Stimulated activated CD4-positive, alpha-beta T cell treated with anti-CD3 and anti-CD28 coated beads, Interleukin-2, amount 100 ng/mL, for 24 hours (primary cell): ENCODE results near the gene TRUB1.
"Not testable (repeated sequence)": the region's sequence is repeated elsewhere in the genome, so short reads cannot be mapped to it uniquely, and the experiment has no call there.

Experiments
- DNase-seq, 2 donors: peaks; one replicate each; pipeline ENCODE4 v3.0.0-alpha.2; 2020

TRUB1 gene

DNA sequence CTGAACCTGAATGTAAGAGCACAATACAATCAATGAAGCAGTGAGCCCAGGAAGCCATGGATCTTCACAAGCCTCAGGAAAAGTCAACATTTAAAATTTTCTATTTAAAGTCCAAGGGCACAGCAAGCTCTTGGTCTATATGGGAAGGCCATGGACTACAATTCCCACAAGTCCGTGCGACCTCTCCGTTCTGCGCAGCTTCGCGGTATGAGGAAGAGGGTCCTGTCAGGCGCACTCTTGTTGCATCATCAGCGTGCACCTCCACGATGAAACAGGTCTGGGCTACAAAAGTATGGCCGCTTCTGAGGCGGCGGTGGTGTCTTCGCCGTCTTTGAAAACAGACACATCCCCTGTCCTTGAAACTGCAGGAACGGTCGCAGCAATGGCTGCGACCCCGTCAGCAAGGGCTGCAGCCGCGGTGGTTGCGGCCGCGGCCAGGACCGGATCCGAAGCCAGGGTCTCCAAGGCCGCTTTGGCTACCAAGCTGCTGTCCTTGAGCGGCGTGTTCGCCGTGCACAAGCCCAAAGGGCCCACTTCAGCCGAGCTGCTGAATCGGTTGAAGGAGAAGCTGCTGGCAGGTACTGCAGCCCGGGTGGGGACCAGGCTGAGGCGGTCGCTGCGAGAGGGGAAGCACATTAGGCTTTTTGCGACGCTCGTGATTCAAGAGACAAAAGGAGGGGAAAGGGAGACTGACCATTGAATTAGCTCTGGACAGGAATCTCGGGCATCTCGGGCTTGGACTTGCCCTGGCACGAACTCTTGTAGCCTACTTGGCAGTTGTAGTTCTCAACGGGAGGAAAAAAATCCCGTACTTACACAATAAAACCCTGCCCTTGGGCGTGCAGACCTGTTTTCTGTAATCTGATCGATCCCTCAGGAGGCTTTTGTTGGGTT, at the start of gene TRUB1:
Gene TRUB1, plus strand, starts transcription at position 234 of the 894 bp plus-strand sequence. Its CDS starts 59 bp downstream, at position 293.
- DNase-seq = peak; percentile 87 to 88

DNA sequence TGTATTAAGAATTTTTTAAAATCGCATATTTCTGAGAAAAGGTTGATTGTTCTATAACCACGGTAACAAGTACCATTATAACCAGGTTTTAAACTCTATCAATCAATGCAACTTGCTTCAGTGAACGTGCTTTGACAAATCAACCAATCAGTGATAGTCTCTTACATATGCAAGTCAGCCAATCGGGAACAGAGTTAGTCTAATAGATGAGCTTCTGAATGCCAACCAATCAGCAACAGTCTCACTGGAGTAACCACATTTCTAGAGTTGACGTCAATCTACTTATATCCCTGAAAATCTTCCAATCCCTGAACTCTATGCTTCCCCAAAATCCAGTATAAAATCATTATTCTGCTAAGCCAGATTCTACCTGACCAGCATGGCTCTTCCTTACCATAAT, 44.7 kb upstream of the TRUB1 start:
- no peak for DNase-seq

DNA sequence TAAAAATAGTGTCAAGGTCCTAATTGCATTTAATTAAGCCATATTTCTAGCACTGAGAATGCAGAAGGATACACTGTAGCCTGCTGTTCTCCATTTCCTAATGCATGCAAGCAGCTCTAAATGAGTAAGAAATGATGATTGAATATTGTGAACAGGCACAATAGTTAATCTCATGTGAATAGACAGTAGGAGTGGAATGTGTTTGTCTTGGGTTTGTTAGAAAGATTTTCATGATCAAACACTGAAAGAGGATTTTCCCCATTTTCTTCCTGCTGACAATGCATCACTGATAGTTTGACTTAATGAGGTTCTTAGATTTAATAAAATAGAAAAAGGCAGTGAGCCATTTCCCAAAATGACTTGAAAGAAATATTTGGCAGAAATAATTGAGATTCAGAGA, 43.1 kb upstream of the TRUB1 start:
- DNase-seq = no peak

DNA sequence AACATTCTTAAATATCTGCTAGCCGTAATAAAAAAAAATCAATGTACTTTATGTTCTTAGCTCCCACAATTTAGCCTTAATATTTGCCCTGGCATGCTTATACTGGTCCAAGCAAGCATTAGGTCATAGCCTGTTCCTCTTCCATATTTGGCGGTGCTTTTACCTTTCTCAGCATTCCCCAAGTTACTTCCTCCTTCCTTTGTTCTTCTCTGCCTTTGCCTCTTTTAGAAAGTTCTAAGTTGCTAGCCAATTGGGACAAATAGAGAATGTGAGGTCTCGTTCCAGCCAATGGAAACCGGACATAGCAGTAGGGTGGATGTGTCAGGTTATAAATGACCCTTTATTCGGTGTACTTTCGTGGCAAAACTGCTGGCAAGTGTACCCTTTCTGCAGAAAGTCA, 41.0 kb upstream of the TRUB1 start:
- not testable (repeated sequence) for DNase-seq

GRCh38 chr10:114897593-114897992, 40.4 kb upstream of the TRUB1 start:
- no peak for DNase-seq

- DNase-seq = no peak
Observed at GRCh38 chr10:114899982-114900381, 38.0 kb upstream of the TRUB1 start.

DNA sequence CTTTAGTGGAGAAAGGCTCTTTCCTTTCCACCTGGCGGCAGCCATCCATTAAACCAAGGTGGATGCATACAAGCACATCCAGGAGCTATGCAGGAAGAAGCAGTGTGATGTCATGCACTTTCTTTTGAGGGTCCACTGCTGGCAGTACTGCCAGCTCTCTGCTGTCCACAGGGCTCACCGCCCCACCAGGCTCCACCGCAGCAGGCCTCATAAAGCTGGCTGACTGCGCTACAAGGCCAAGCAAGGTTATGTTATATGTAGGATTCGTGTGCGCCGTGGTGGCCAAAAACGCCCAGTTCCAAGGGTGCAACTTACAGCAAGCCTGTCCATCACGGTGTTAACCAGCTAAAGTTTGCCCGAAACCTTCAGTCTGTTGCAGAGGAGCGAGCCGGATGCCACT, 37.3 kb upstream of the TRUB1 start:
- no peak for DNase-seq

GRCh38 chr10:114902151-114902550, 35.8 kb upstream of the TRUB1 start:
- DNase-seq = no peak

GRCh38 chr10:114905450-114905849, 32.5 kb upstream of the TRUB1 start:
- DNase-seq = no peak

DNA sequence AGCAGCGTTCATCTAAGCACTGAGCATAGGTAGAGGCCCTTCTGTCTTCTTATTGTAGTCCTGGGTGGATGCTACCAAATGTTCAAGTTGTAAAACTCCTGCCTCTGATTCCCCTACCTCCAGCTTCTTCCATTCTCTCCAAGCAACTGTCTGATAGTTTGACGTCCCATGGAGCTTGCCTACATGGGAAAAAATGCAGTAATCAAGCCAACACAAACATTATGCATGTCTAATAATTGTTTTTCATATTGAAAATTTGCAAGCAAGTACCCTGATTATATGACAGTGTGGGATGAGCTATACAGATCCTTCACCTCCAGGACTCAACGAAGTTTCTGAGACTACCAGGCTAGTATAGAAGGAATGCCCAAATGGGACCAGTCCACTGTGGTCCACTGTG, 31.0 kb upstream of the TRUB1 start:
- no peak for DNase-seq

GRCh38 chr10:114908896-114909295, 29.1 kb upstream of the TRUB1 start:
- DNase-seq = no peak

- DNase-seq = no peak
Observed at GRCh38 chr10:114911052-114911711, 26.8 kb upstream of the TRUB1 start.

DNA sequence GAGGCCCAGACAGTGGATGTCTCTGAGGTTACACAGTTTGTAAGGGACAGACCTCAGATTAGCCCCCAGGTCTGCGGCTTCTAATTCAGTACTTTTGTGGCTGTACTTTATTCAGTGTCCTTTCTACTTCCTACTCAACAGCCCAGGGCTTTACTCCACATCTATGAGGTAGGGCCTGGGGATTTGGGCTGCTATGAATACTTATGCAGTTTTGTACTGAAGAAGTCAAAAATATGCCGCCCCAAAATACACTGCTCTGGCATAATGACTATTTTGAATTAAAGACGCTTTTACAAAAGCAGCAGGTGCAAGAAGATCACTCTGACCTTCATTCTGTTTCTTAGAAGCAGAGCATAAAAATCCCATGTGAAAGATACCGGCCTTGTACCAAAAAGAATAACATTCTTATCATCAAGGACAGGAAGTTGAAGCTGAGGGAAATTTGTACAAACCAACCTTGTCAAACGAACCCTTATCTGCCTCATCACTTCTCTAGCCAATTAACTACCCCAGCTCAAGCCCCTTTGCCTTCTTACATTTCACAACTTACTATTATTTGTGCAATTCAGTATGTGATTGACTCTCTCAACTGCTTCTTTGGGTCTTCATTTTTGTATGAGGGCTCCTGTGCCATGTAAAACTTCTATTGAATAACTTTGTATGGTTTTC, 26.1 kb upstream of the TRUB1 start:
- DNase-seq = no peak

DNA sequence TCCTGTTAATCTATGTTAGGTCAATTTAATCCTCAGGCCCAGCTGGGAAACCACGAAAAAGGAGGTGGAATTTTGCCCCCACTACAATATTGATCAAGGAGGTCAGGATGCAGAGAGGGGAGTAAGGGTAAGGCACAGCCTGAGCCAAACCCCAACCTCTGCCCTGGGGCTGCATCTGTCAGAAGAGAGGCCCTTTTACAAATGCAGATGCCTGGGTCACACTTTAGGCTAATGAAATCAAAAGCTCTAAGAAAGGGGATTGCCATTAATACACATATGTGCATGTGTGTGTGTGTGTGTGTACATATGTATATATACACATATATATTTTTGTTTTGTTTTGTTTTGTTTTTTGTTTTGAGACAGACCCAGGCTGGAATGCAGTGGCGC, 25.5 kb upstream of the TRUB1 start:
- no peak for DNase-seq

DNA sequence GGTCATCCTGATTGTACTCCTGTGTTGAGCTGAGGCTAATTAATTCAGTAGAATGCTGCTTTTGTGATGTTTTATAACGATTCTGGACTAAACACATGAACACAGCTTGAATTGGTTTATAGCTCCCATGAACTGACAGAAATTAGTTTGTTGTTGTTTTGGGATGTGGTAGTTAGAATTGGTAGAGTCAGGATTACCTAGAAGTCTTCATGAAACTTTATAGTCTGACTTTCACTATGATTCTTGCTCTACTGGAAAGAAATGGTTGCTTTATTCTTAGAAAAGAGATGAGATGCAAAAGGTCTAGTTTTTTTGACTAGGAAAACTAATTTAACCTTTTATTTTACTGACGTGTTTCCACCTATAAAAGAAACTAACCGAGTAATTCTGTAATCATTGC, 23.4 kb upstream of the TRUB1 start:
- DNase-seq = no peak

DNA sequence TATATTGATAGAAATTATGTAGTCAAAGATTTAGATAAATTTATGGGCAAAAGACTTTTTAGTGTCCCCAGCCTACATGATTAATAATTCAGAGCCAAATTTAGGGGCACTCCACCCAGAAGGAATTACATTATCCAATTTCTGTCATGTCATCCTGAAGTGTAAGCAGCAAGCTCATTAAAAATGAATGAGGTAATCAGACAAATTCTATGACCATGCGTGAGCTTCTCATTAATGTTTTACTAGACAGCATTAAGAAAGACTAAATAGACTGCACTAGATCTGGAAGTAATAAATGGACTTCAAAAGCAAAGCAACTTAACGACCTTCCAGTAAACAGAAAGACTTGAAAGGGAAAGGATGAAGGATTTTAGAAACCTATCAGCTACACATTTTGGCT, 22.7 kb upstream of the TRUB1 start:
- DNase-seq = no peak

- DNase-seq = no peak
Observed at GRCh38 chr10:114916653-114917052, 21.3 kb upstream of the TRUB1 start.

GRCh38 chr10:114917459-114917858, 20.5 kb upstream of the TRUB1 start:
- no peak for DNase-seq

DNA sequence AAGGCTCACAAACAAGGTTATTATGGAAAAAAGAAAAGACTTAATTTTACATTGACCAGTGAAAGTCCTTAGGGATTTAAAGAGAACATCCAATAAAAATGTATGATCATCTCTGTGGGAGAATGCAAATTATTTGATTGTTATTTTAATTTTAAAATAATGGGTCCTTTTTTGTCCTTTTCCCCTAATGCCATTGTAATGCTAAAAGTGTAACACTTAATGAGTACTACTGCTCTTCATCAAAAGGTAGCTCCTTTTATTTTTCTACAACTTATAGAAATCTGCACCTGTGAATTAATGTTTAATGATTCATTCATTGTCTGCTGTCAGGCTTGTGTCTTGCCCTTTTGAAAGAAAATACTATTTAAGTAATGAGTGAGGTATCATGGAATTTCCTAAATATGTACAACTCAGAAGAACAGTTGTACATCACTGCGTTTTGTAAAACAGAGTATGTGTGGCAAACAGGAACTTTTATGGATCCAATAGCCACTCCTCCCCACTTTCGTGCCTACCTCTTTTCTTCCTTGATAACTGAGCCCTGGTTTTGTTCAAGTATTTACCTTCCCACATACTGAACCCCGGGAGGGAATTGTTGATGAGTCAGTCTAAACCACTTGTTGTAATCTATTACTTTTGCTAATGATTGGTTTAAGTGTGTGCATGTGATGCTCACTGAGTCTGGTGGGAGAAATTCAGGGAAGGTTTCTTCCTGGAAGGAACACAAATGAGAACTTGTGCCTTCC, 19.9 kb upstream of the TRUB1 start:
- no peak for DNase-seq

GRCh38 chr10:114920459-114920858, 17.5 kb upstream of the TRUB1 start:
- no peak for DNase-seq

DNA sequence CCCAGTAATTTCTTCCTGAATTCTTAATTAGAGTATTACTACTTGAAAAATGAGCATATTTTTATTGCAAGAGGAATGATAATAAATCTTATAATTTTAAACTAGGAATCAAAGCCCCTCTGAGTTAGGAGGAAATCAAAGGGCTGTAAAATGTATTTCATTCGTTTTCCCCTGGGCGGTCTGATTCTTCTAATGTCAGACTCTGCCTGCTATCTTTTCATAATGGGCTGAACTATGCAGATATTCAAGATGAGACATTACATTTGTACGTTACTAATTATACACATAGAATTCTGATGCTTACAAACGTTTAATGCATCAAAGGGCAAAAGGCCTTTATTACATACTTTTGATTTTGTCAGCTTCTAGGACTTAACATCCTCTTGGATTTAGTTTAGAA, 16.0 kb upstream of the TRUB1 start:
- DNase-seq = no peak

GRCh38 chr10:114923551-114923950, 14.4 kb upstream of the TRUB1 start:
- no peak for DNase-seq
